Fibroblast of the aortic adventitia (primary cell): ENCODE data around the gene STYXL1. TPM values are rescaled to one million over a fixed set of nuclear protein-coding genes. Genes with fewer than 3 reads are reported as not detected.
"Not testable (repeated sequence)": the region's sequence is repeated elsewhere in the genome, so short reads cannot be mapped to it uniquely, and the experiment has no call there.

Experiments
- DNase-seq: peaks from one replicate; pipeline ENCODE4 v3.0.0-alpha.2; 2010; ENCODE audit warnings: low read depth
- H3K4me3 ChIP-seq: 2 replicates; pipeline ENCODE4 v1.5.1; 2011; ENCODE audit warnings: low read depth, mild to moderate bottlenecking, control low read depth, low read length, moderate library complexity
- total RNA-seq: library from RNA; depleted of rRNA; stranded (reverse); fragments of >200 nt; gene quantifications from 2 replicates; pipeline ENCODE4 v1.2.3, GENCODE V29; 2012; ENCODE audit warnings: low replicate concordance
- TF ChIP-seq, protein P1 (sequence below): IDR thresholded peaks from 2 replicates; pipeline ENCODE4 v1.5.1; 2011; ENCODE audit warnings: mild to moderate bottlenecking, low read length, control low read depth, inconsistent platforms; ENCODE audit not compliant: insufficient read depth

Gene STYXL1
- total RNA-seq, 1 donor, result 33.2 TPM

DNA sequence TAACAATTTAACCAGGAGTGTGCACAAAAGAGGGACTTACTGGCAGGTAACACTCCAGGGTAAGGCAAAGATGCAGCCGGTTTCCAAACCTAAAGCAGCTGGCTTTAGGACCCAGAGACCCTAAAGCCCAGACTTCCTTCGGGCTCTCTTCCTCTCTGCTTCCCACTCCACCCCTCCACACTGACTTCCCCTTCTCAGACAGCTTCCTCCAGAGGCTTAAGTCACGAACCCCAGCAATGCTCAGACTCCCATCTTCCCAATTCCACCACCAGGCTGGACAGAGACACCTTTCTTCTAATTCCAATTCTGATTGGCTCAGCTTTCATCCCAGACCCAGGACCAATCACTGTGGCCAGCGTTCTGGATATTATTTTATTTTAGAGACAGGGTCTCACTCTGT lies 24.8 kb downstream of the STYXL1 start:
- no peak for DNase-seq
- H3K4me3 ChIP-seq, result no peak overlapping the region
- TF ChIP-seq, protein P1, sequence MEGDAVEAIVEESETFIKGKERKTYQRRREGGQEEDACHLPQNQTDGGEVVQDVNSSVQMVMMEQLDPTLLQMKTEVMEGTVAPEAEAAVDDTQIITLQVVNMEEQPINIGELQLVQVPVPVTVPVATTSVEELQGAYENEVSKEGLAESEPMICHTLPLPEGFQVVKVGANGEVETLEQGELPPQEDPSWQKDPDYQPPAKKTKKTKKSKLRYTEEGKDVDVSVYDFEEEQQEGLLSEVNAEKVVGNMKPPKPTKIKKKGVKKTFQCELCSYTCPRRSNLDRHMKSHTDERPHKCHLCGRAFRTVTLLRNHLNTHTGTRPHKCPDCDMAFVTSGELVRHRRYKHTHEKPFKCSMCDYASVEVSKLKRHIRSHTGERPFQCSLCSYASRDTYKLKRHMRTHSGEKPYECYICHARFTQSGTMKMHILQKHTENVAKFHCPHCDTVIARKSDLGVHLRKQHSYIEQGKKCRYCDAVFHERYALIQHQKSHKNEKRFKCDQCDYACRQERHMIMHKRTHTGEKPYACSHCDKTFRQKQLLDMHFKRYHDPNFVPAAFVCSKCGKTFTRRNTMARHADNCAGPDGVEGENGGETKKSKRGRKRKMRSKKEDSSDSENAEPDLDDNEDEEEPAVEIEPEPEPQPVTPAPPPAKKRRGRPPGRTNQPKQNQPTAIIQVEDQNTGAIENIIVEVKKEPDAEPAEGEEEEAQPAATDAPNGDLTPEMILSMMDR, result no peak

DNA sequence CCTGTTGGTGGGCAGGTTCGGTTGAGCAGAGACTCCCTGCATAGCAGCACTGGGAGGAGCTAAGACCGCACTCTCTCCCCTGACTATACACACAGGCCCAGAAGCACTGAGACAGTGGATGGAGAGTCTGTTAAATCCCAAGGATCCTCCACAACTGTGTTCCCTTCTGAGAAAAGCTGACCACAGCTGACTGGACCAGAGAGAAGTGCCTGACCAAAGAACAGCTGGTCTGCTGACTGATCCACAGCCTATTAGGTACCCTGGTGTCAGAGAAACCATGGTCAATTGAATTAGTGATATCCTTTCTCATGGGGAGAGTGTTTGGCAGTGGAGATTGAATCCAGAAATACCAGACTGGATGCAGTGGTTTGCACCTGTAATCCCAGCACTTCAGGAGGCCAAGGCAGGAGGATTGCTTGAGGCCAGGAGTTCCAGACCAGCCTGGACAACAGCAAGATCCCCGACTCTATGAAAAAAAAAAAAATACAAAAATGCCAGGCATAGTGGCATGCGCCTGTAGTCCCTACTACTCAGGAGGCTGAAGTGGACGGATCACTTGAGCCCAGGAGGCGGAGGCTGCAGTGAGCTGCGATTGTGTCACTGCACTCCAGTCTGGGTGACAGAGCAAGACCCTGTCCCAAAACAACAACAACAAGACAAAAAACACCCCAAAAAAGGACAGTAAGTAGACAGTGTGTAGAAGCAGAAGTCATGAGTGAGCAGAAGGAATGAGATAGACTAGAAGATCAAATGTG lies 25.6 kb downstream of the STYXL1 start:
- no peak for DNase-seq
- TF ChIP-seq, protein P1, result no peak
- no peak overlapping the region for H3K4me3 ChIP-seq

DNA sequence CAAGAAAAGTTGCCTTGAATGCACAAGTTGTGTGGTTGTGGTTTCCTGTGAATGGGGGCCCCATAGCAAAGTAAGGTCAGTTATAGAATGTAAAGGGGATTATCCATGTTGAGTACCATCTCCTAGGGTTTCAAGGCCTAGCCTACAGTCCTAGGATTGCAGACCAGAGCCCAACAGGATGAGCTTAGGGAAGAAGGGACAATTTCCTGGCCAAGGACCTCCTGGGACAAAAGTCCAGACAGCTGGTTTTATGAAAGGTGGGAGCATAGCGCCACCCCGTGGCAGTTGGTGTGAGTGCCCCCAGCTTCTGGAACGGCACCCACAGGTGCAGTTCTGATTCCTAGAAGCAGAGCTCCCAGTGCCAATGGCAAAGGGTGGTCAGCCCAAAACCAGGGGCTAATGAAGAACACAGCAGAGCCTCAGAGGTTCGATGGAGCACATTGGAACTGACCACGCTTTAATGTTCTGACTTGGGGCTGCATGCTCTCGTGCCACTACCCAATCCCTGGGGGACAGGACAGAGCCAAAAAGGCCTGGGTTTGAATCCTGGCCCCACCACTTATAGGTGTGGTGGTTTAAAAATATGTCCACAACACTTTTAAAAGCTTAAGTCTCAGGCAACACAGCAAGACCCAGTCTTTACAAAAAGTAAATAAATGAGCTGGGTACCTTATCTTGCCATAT lies 27.6 kb downstream of the STYXL1 start:
- peak; percentile 65 for DNase-seq
- no peak overlapping the region for H3K4me3 ChIP-seq
- TF ChIP-seq, protein P1, result peak; percentile 87

DNA sequence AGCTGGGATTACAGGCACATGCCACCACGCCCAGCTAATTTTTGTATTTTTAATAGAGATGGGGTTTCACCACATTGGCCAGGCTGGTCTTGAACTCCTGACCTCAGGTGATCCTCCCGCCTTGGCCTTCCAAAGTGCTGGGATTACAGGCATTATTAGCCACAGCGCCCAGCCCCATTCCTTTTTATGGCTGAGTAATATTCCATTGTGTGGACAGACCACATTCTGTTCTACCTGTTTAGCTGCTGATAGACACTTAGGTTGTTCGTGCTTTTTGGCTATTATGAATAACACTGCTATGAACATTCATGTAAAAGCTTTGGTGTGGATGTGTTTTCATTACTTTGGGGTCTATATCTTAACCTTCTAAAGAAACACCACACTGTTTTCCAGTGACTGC lies 29.3 kb downstream of the STYXL1 start:
- not testable (repeated sequence) for H3K4me3 ChIP-seq, DNase-seq

DNA sequence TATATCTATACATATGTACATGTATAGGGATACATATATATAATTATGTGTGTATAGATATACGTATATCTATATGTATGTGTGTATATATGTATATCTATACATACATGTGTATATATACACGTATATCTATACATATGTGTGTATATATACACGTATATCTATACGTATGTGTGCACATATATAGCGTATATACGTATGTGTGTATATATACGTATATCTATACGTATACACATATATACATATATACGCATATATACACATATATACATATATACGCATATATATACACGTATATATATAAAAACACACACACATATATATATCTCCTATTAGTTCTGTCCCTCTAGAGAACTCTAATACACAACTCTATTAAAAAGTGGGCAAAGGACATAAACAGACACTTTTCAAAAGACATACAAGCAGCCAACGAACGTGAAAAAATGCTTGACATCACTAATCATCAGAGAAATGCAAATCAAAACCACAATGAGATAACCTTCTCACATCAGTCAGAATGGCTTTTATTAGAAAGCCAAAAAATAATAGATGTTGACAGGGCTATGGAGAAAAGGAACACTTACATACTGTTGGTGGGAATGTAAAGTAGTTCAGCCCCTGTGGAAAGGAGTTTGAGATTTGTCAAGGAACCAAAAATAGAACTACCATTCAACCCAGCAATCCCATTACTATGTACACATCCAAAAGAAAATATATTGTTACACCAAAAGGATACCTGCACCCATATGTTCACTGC lies 31.4 kb downstream of the STYXL1 start:
- DNase-seq, result peak; percentile 60
- TF ChIP-seq, protein P1, result no peak
- no peak overlapping the region for H3K4me3 ChIP-seq

DNA sequence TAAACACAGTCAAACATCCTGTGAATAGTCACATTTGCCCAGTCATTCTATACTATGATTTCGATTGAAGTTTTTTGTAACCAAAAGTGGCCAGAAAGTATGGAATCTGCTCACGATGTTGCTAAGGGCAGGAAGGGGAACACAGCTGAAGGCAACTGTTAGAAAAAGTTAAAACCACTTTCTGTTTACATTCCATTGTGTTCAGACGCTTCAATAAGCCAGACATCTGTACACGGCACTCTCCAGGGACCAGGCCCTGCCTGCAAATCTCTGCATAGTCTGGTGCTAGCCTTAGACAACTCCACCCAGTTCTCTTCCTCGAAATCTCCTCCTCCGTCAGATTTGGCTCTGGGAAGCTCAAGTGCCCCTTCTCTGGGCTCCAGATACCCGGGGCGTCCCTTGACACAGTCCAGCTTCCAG lies 36.3 kb downstream of the STYXL1 start:
- H3K4me3 ChIP-seq, result no peak overlapping the region

More for the DNA sequence above, 36.3 kb downstream of the STYXL1 start:
- TF ChIP-seq, protein P1, result no peak
- DNase-seq, result peak; percentile 93
